Uterus (tissue), 4 donors: Measurements from ENCODE around the gene NHSL1. TPM values are rescaled to one million over a fixed set of nuclear protein-coding genes. Genes with fewer than 3 reads are reported as not detected.

Source experiments
- DNase-seq, 2 donors: peaks; one replicate each; pipeline ENCODE4 v3.0.0-alpha.2; 2019 to 2020
- H3K27ac ChIP-seq, 2 donors: fragments of 200-600 bp; sonication (generic); 1 replicate in 1 of 2; 2 replicates in 1 of 2; pipeline ENCODE4 v1.5.1; 2016 to 2018
- H3K27me3 ChIP-seq, 2 donors: fragments of 200-600 bp; sonication (generic); one replicate each; pipeline ENCODE4 v1.5.1; 2018 to 2019; ENCODE audit warnings: control low read depth in 1 of 2
- H3K36me3 ChIP-seq, 2 donors: fragments of 200-600 bp; sonication (generic); one replicate each; pipeline ENCODE4 v1.5.1; 2019; ENCODE audit warnings: control low read depth in 1 of 2
- H3K4me1 ChIP-seq, 2 donors: fragments of 200-600 bp; sonication (generic); one replicate each; pipeline ENCODE4 v1.5.1; 2018 to 2019; ENCODE audit warnings: control low read depth in 1 of 2
- H3K4me3 ChIP-seq, 2 donors: fragments of 200-600 bp; sonication (generic); 1 replicate in 1 of 2; 2 replicates in 1 of 2; pipeline ENCODE4 v1.5.1; 2018 to 2019; ENCODE audit warnings: mild to moderate bottlenecking in 1 of 2
- H3K9me3 ChIP-seq, 2 donors: fragments of 200-600 bp; sonication (generic); one replicate each; pipeline ENCODE4 v1.5.1; 2019; ENCODE audit warnings: control low read depth in 1 of 2
- POLR2A ChIP-seq, 2 donors: fragments of 450-650 bp; IDR thresholded peaks; one replicate each; pipeline ENCODE4 v1.6.1; 2016; ENCODE audit warnings: antibody characterized with exemption in 2 of 2, mild to moderate bottlenecking in 1 of 2, moderate library complexity in 1 of 2
- intact Hi-C: fragments of 100-400 bp; cut with DNase I; formaldehyde crosslinking; loops from one replicate; pipeline ENCODE4 v1.15.1; 2023; ENCODE audit warnings: low total_unique reads
- total RNA-seq, 4 donors: library from RNA; depleted of rRNA in 3 of 4; stranded (reverse); fragments of >200 nt in 3 of 4; gene quantifications; one replicate each; pipeline versions ENCODE4 v1.1.0 to v1.2.4, GENCODE V29; 2014 to 2023
- TF ChIP-seq, protein P1 (sequence below), 4 experiments: fragments of 200-600 bp in 2 of 4; fragments of 450-650 bp in 2 of 4; sonication (generic) in 2 of 4; IDR thresholded peaks; one replicate each; pipeline ENCODE4 v1.5.1; 2016 to 2019; ENCODE audit warnings: antibody characterized with exemption in 4 of 4, mild to moderate bottlenecking in 2 of 4, moderate library complexity in 1 of 4
- donor health status: DM: yes; HTN: yes; CAD: no.

The NHSL1 gene
- total RNA-seq, 4 donors from 2014 or later: 2.8 to 30.9 (median 7.9) TPM

DNA sequence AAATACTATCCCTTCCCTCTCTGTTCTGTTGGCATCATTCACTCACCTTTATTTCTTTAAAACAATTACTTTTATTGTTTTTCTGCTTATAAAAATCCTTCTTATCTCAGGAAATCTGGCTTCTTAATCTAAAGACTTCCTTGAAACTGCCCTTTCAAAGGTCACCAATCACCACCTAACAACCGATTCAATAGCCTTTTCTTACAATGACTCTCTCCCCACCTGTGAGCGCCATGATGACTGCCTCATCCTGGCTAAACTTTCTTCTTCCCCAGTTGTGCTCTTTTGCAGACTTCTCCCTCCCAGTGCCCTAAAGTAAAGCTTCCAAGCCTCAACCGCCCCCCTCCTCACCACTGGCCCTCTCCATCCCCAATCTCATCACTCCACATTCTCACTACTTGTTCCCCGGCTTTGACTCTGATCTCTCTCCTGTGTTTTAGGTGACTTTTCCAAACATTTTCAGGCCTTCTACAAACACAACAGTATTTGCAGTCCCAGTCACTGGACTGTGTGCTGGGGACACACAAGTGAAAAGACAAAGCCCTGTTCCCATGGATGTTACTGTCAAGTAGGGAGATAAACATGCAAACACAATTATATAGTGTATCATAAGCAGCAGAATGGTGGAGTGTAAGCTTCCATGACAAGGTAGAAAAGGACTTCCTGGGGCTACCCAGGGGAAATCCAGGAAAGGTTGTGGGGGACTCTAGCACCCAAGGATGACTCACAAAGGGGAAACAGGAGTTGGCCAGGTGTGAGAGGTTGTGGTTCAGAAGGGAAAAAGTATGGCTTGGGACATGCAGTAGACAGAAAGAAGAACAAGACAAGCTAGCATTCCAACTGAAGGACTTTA, 12.8 kb downstream of the NHSL1 start:
- Histone ChIP-seq H3K4me3 (no peak overlapping the region), H3K4me1 (no peaks in the 10 kb centered on the region), H3K9me3 (no peaks in the 10 kb centered on the region), H3K36me3 (no peaks in the 10 kb centered on the region), H3K27me3 (no peaks in the 10 kb centered on the region), H3K27ac (no peak overlapping the region)
- intact Hi-C loops: no loop called here
- TF ChIP-seq, protein P1, sequence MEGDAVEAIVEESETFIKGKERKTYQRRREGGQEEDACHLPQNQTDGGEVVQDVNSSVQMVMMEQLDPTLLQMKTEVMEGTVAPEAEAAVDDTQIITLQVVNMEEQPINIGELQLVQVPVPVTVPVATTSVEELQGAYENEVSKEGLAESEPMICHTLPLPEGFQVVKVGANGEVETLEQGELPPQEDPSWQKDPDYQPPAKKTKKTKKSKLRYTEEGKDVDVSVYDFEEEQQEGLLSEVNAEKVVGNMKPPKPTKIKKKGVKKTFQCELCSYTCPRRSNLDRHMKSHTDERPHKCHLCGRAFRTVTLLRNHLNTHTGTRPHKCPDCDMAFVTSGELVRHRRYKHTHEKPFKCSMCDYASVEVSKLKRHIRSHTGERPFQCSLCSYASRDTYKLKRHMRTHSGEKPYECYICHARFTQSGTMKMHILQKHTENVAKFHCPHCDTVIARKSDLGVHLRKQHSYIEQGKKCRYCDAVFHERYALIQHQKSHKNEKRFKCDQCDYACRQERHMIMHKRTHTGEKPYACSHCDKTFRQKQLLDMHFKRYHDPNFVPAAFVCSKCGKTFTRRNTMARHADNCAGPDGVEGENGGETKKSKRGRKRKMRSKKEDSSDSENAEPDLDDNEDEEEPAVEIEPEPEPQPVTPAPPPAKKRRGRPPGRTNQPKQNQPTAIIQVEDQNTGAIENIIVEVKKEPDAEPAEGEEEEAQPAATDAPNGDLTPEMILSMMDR (IDR thresholded peaks at IDR 0.05): no peak
- TF ChIP-seq POLR2A (IDR thresholded peaks at IDR 0.05): no peak
- no peak for DNase-seq

DNA sequence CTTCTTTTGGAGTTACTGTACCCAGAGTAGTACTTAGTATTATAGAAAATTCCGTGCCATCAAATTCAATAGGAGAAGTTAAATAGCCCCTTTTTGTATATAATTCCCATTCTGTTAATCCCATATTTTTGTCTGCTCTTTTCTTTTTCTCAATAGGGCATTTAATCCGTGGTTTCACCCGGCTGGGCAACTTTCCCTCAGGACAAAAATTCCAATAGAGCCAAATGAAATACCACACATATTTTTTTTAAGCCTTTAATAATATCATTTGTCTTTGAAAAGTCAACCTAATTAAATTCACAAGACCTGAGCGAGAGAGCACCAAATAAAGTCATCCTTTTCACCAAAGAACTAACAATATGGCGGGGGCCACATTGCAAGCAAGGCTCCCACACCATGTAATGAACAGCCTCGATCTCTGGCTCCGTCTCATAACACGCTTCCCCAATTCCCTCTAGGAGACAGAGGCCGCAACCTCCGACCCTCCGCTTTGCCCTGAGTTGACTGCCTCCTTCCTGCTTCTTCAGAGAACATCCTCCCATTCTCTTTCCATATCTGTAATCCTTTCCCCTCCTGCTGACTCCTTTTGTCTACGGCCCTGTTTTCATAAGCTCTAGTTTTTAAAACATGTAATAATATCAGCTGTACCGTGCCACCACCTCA, 13.6 kb downstream of the NHSL1 start:
- no peak for TF ChIP-seq POLR2A (IDR thresholded peaks at IDR 0.05)
- TF ChIP-seq, protein P1 (IDR thresholded peaks at IDR 0.05): no peak
- Histone ChIP-seq H3K27ac (no peak overlapping the region), H3K36me3 (no peaks in the 10 kb centered on the region), H3K27me3 (no peaks in the 10 kb centered on the region), H3K4me1 (no peaks in the 10 kb centered on the region), H3K9me3 (no peaks in the 10 kb centered on the region), H3K4me3 (no peak overlapping the region)
- no peak for DNase-seq
- intact Hi-C loops: no loop called here

DNA sequence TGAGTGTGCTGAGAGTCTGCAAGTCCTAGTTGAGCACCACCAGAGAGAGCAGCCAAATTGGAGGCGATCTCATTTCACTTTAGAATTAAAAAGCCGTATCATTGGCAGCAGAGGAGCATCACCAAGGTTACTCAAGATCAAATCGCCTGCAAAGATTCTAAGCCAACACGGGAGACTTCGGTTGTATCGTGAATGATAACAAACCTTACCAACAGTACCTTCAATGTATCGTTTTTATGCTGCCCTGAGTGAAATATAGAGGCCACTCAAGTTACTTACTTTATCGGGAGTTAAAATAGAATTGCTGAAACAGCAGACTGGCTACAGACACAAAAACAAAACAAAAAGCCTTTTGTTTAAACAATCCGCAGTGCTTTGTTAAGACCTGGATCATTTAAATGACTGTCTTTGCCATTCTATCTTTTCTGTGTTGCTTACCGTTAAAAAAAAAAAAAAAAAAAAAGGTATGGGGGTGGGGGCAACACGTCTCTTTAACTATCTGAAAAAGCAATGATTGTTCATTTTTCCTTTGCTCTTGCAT, 14.2 kb downstream of the NHSL1 start:
- H3K36me3 ChIP-seq: no peaks in the 10 kb centered on the region
- H3K27me3 ChIP-seq: no peaks in the 10 kb centered on the region
- no peak overlapping the region for H3K27ac ChIP-seq
- DNase-seq: no peak
- H3K4me1 ChIP-seq: no peaks in the 10 kb centered on the region
- H3K4me3 ChIP-seq: no peak overlapping the region
- intact Hi-C loops: no loop called here
- H3K9me3 ChIP-seq: no peaks in the 10 kb centered on the region
- TF ChIP-seq POLR2A (IDR thresholded peaks at IDR 0.05): no peak
- TF ChIP-seq, protein P1 (IDR thresholded peaks at IDR 0.05): no peak

DNA sequence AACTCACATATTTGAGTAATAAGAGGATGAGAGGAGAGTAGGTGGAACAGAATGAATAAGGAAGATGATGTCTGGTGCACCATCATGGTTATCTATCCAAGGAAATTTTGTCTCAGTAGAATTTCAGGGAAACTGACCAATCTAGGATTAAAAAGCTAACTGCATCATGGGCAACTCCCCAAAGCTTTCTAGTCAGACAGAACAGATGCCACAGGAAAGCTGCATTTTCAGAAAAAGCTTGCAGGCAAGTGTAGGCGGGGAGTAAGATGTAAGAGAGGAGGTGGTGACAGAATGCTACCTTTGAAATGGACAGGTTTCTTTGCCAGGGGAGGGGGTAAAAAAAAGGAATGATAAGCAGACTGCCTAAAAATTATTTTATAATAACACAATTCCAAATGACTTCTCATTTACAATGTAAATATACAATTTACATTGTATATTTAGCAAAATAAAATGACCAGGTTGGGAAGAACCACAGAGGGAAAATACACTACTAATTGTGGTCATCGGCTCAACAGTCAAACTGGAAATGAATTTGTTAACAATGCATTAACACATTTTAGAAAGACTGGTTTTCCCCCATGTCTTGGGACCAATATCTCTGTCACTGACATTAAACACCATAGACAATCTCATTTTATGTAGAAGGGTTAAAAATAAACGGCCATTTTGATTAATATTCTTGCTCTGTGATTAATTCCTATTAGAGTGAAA, 15.1 kb downstream of the NHSL1 start:
- intact Hi-C loops: no loop called here
- no peak overlapping the region for H3K27ac ChIP-seq

More for the DNA sequence above, 15.1 kb downstream of the NHSL1 start:
- Histone ChIP-seq H3K9me3 (no peaks in the 10 kb centered on the region), H3K4me1 (no peaks in the 10 kb centered on the region), H3K4me3 (no peak overlapping the region), H3K36me3 (no peaks in the 10 kb centered on the region), H3K27me3 (no peaks in the 10 kb centered on the region)
- TF ChIP-seq, protein P1 (IDR thresholded peaks at IDR 0.05): no peak
- no peak for TF ChIP-seq POLR2A (IDR thresholded peaks at IDR 0.05)
- no peak for DNase-seq
